HG03354 (cell line): ENCODE results near the gene CDK5RAP2.

Experiments
- ATAC-seq: cut with Tn5 transposase; IDR thresholded peaks from one replicate; pipeline ENCODE4 v1.9.1; 2021; ENCODE audit warnings: mild to moderate bottlenecking; ENCODE audit not compliant: unreplicated experiment, poor library complexity, severe bottlenecking

Gene CDK5RAP2

DNA sequence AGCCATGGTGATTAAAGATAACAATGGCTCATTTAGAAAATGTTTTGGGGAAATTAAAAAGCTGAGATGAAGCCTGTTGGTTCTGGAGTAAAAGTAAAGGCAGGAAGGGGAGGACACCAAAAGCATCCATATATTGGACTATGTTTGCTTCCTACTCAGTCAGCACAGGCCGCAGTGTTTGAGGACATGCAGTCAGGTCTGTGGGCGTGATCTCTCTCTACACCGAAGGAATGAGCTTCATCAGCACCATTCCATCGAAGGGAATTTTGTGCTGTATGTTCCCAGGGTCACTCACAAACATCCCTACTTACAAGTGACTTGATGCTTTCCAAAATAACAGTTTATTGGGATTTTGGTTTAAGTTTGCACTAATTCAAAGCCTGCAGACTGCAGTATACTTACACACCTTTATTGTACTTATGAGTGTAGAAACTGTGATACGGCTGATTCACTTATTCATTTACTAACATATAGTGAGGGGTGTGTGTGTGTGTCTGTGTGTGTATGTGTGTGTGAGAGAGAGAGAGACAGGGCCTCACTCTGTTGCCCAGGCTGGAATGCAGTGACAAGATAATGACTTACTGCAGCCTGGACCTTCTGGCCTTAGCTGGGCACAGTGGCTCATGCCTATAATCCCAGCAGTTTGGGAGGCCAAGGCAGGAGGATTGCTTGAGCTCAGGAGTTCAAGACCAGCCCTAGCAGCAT, 13.4 kb upstream of the CDK5RAP2 start:
- ATAC-seq: no peak

DNA sequence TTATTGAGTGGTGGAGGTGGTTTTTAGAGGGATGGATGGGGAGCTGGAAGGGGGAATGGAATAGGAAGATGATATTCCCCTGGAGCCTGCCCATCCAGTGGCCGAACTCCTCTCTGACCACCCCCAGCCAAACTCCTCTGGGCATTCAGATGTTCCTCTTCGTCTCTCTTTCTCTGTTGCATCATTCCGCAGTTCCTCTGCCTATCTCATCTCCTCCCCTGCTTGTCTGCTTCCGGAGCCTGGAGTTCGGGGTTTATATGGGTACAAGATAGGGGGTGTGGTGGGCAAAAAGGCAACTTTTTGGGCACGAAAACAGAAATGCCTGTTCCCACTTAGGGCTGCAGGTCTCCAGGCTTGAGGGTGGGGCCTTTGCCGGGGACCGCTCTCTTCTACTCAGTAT, 12.2 kb upstream of the CDK5RAP2 start:
- ATAC-seq: no peak

DNA sequence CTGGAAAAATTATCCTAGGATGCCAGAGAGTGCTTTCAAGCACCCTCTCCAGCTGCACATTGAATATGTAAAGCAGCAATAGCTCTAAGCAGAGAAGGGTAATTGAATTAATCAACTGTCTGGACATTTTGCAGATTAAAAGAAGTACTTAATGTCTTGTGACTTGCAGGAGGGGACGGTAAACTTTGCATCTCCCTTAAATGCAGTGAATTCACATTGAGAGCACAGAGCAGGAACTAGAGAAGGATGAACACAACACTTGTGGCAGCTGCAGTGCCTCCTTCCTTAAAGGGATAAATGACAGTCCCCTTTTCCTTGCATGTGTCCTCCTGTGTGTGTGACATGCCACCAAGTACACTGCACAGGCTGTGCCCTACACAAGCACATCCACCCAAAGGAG, 7.4 kb upstream of the CDK5RAP2 start:
- ATAC-seq: no peak

- peak; percentile 72 for ATAC-seq
Measured at GRCh38 chr9:120583958-120584369, 4.0 kb upstream of the CDK5RAP2 start.

DNA sequence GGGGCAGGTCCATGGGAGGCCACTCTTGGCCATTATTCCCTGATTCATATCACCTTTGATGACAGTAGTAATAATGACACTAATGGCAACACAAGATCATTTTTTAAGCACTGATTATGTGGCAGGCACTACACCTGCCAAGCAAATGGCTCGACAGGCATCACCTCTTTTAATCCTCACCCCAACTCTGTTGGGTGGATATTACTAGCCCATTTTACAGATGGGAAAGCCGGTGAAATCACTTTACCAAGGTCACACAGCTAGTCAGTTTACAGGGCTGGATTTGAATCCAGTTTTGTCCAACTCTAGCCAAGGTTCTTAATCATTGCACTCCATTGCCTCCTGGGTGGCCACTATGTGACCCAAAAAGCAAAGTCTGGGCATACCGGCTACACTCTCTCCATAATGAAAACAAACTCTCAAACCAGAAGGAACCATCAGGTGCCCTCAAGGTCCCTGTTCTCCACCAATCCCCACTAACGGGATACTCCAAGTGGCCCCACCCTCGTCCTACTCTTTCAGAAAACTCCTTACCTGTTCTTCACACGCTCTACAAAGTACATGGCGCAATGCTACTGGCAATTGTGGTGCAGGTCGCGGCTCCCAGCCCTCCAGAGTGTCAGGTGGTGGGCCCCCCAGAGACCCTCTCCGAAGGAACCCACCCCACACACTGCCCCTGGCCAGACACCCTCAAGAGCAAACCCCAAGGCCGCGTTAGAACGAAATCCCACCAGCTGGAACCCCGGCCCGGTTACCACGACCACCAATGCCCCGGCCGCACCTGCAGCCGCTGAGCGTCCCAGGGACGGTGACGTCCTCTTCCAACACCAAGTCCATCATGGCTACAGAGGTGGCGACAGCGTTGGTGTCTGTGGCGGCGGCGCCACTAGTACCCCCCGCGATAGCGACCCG, 572 bp downstream of the CDK5RAP2 start:
- ATAC-seq: peak; percentile 36

DNA sequence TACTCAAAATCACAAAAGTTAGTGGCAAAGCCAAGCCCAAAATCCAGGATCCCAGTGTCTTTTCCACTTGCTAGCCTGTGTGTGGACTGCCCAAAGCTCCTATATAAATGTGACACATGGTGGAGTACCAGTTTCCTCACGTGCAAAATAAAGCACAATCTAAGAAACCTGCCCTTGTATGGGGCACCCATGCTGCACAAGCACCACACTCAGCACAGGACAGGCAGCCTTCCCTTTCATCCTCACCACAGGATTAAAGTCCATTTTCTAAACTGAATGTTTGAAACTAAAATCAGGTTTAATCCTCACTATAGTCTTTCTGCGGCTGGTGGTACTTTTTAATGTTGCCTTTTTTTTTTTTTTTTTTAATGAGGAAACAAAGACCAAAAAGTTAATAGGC, 5.5 kb downstream of the CDK5RAP2 start:
- ATAC-seq: no peak

- ATAC-seq: no peak
Measured at GRCh38 chr9:120572472-120572871, 7.5 kb downstream of the CDK5RAP2 start.

DNA sequence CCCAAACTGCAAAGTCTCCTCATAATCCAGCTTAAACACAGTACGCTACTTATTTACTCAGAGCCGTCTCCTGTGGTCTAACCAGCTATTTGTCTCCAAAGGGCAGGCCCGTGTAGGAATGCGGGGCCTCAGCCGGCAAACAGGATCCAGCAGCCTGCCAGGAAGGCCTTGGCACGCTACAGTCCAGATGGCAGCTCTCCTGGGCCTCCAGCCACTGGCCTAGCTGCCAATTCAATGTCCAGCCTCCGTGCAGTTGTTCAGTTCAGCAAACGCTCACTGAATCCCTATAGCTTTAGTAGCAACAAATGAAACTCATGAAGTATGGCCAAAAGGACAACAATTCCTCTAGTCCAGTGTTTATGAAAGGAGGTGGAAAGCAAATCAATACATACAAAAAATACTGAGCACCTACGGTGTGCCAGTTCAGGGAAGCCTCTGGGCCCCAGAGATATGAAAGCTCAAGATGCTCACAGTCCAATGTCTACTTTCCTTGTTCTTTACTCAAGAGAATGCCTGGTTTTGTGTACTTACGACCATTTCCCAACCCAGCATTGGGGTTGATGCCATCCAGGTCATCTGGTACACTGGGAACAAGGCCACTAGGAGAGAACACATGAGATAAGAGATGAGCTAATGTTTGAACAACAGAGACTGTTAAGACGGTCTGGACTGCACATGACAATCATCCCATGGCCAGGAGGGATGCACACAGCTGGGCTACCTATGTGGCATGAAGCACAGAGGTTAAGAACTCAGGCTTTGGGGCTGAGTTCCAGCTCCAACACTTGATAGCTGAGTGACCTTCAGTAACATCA, 8.3 kb downstream of the CDK5RAP2 start:
- no peak for ATAC-seq

DNA sequence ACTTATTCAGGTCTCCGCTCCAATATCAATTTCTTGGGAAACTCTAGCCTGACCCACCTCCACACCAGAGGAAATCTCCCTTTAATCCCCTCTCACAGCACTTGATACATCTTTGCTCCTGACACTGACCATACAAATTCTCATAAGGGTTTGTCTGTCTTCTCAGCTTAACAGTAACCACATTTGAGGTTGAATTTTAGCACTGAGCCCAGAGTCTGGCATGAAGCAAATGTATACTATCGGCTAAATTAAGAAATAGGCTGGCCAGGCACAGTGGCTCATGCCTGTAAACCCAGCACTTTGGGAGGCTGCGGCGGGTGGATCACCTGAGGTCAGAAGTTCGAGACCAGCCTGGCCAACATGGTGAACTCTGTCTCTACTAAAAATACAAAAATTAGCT, 9.7 kb downstream of the CDK5RAP2 start:
- no peak for ATAC-seq

DNA sequence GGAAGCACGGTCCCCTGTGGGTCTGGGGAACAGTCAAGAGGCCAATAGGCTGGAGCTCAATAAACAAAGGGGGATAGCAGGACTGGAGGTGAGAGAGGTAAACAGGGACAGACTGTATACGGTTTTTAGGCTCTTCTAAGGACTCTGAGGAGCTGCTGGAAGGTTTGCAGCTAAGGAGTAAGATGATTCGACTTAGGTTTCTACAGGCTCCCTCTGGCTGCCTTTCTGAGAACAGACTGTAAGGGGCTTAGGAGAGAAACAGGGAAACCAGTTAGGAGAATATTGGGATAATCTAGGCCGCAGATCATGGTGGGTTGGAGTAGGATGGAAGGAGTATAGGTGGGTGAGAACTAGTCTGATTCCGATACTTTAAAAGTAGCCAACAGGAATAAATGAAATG, 10.4 kb downstream of the CDK5RAP2 start:
- no peak for ATAC-seq

DNA sequence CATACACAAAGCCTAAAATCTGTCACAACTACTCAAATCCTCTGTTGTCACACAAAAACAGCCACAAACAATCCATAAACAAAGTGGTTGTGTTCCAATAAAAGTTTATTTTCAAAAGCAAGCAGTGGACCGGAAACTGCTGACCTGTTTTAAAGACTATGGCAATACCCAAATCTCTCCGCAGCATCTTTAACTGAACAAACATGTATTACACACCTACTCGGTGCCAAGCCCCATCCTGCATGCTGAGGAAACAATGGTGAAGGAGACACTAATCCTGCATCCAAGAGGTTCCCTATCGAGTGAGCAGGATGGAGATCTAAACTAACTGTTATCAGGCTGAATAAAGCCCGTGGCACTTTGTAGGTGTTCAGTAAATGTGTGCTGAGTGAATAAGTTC, 11.2 kb downstream of the CDK5RAP2 start:
- ATAC-seq: no peak

GRCh38 chr9:120567874-120568273, 12.1 kb downstream of the CDK5RAP2 start:
- no peak for ATAC-seq

DNA sequence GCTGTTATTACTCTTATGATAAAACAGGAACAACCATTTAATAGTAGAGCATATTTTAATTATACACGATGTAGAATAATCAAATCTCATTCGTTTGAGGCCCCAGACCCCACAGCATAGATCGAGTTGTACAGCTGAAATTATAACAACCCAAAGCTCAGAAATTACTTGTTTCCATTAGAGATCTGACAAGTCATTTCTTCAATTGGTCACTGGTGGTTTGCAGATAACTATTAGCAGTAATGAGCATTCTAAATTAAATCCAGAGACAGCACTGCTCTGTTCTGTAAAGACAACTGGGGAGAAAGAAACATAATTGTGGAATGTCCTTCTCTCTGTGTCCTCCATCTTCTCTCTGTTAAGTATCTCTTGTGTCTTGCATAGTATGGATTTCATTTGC, 12.9 kb downstream of the CDK5RAP2 start:
- ATAC-seq: no peak

DNA sequence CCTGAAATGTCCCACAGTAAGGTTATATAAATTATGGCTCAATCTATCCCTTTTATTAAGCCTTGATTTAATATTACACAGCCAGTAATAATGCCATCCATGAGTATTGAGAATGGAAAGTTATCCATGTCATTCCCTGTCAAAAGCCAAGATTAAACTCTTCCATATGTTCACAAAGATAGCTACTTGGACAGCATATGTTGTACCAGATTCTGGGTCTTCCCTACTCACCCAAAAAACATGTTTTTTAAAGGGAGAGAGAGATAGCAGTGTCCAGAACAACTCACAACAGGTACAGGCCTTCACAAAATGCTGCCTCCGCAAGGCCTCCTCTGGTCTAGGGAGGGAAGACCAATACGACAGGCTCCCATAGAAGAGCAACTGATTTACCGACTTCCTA, 15.4 kb downstream of the CDK5RAP2 start:
- ATAC-seq: no peak

DNA sequence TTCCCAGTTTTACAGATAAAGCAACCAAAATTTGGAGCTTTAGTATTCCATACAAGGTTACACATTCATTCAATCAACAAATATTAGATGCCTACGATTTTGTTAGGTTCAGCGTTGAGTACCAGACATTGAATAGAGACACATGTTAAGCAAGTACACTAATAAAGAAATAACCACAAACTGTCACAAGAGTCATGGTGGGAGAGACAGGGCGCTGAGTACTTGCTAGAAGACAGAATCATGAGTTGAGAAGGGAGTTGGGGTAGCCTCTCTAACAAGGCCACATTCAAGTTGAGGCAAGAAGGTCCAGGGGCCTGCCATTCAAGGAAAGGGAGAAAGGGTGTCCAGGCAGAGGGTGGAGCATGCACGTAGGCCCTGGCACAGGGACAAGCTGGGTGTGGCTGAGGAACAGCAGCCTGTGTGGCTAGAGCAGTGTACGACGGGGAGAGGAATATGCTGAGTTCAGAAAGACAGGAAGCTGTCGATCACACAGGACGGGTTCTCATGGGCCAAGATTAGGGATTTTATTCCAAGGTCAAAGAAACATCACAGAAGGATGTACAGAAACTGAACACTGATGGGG, 17.0 kb downstream of the CDK5RAP2 start:
- no peak for ATAC-seq

GRCh38 chr9:120561709-120562108, 18.3 kb downstream of the CDK5RAP2 start:
- no peak for ATAC-seq

DNA sequence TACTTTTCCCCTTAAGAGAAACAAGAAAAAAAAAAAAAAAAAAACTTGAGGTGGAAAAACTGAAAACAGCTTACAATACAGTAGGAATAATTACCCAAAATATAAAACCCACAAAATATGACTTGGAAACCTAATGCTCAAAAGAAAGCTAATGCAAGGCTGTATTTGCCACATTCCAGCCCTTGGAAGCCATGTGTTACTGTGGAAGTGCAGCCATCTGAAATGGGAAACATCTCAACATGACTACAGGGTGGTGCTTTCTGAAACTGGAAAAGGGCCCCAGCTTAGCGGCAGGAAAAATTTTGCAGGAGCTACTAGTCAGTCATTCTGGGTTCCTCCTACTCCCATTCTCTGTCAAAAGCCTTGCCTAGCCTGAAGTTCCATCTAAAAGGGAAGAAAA, 20.4 kb downstream of the CDK5RAP2 start:
- no peak for ATAC-seq

- ATAC-seq: no peak
Measured at GRCh38 chr9:120558454-120558853, 21.5 kb downstream of the CDK5RAP2 start.

DNA sequence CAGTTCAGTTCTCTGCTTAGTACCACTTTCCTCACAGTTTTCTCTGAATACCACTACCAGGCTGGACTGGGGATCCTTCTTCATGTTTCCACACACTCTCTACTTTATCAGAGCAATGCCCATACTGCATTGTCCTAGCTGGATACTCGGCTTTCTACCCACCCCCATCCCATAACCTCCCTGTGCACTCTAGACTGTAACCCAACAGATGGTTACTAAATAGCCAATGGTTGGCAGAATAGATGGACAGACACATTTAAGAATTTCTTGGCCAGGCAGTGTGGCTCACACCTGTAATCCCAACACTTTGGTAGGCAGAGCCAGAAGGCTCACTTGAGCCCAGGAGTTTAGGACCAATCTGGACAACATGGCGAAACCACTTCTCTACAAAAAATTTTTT, 22.8 kb downstream of the CDK5RAP2 start:
- no peak for ATAC-seq

- no peak for ATAC-seq
Measured at GRCh38 chr9:120556775-120557174, 23.2 kb downstream of the CDK5RAP2 start.
